ENCODE measurements around the gene RNF150. TPM values are rescaled to one million over a fixed set of nuclear protein-coding genes. Genes with fewer than 3 reads are reported as not detected.

RNF150 gene
- total RNA-seq, 2 donors from 2014 or later = 2.3 to 4.6 TPM

GRCh38 chr4:141006242-141006802 is 126.9 kb downstream of the RNF150 start:
- 38 to 42% methylated on average over 4 of the region's 4 CpGs for WGBS, 2 donors
- intact Hi-C loops (cut with DNase I) = no loop called here
- peak in 1 of 4 donors; percentile 46 for DNase-seq
- Histone ChIP-seq H3K36me3 (replicated peaks in 1 of 2; ENCODE audit: insufficient read depth in 1 of 2, low read depth in 2 of 2) (no peaks in the 10 kb centered on the region), H3K27ac (no peak overlapping the region), H3K4me3 (no peak overlapping the region), H3K4me1 (peaks cover 14% of the 10 kb centered on the region), H3K27me3 (no peaks in the 10 kb centered on the region), H3K9me3 (no peaks in the 10 kb centered on the region)
- TF ChIP-seq POLR2A (IDR thresholded peaks at IDR 0.05) (no peak), CTCF (IDR thresholded peaks at IDR 0.05) (no peak)
- peak; percentile 50 for ATAC-seq

- H3K36me3 ChIP-seq (replicated peaks in 1 of 2; ENCODE audit: insufficient read depth in 1 of 2, low read depth in 2 of 2) = no peaks in the 10 kb centered on the region
- intact Hi-C loops (cut with DNase I) = no loop called here
- peaks cover 14% of the 10 kb centered on the region for H3K4me1 ChIP-seq
- H3K9me3 ChIP-seq = no peaks in the 10 kb centered on the region
- no peak for DNase-seq
- TF ChIP-seq CTCF (IDR thresholded peaks at IDR 0.05) (no peak), POLR2A (IDR thresholded peaks at IDR 0.05) (no peak)
- H3K4me3 ChIP-seq = no peak overlapping the region
- no peak for ATAC-seq
- no peak overlapping the region for H3K27ac ChIP-seq
- 78 to 86% methylated on average over 2 of the region's 2 CpGs for WGBS, 2 donors
- no peaks in the 10 kb centered on the region for H3K27me3 ChIP-seq
Measured at GRCh38 chr4:141004823-141005222, 128.4 kb downstream of the RNF150 start.

DNA sequence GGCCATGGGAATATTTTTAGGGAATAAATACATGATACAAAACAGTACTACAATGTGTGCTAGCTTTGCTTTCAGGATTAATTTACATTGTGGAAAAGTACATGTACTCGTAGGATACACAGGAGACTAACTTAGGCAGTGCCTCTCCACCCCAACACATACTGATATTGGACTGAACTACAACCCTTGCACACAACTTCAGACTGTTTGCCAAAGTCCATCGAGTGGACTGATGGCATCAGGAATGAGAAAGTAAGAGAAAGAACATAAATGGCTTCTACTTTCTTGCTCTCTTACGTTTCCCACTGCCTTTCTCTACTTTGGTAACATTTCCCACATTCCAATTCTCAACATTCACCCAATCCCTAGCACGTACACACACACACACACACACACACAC is 130.1 kb downstream of the RNF150 start:
- WGBS, 2 donors = 71 to 76% methylated on average over 4 of the region's 4 CpGs
- intact Hi-C loops (cut with DNase I) = no loop called here
- ATAC-seq (no peak), DNase-seq (no peak)
- Histone ChIP-seq H3K27me3 (no peaks in the 10 kb centered on the region), H3K27ac (no peak overlapping the region), H3K9me3 (no peaks in the 10 kb centered on the region), H3K36me3 (replicated peaks in 1 of 2; ENCODE audit: insufficient read depth in 1 of 2, low read depth in 2 of 2) (no peaks in the 10 kb centered on the region), H3K4me1 (peaks cover 14% of the 10 kb centered on the region), H3K4me3 (no peak overlapping the region)
- TF ChIP-seq POLR2A (IDR thresholded peaks at IDR 0.05) (no peak), CTCF (IDR thresholded peaks at IDR 0.05) (no peak)

DNA sequence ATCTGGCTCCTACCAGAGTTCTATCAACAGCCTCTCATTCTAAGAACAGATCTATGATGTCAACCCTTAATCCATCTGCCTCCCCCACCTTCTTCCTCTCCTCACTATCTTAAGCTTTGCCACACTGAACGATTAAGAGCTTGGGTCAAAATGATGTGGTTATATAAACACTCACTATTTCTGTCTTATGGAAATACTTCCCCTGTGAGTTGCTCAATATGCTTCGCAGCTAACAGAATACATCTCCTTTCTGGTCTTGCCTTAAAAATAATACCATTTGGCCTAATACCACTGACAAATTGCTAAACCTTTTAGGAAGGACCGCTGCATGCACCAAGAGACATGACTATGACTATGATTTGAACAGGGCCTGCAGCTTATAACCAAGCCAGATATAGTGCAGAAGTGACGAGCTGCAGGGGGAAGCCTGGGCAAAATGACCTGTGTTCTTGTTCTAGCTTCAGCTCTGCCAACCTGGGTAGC is 130.9 kb downstream of the RNF150 start:
- H3K27ac ChIP-seq = no peak overlapping the region
- WGBS, 2 donors = 60 to 67% methylated on average over 4 of the region's 4 CpGs
- intact Hi-C loops (cut with DNase I) = no loop called here
- DNase-seq = no peak
- H3K27me3 ChIP-seq = no peaks in the 10 kb centered on the region
- no peak overlapping the region for H3K4me3 ChIP-seq
- H3K4me1 ChIP-seq = peaks cover 14% of the 10 kb centered on the region
- ATAC-seq = no peak
- H3K9me3 ChIP-seq = no peaks in the 10 kb centered on the region
- no peak for TF ChIP-seq POLR2A (IDR thresholded peaks at IDR 0.05)
- TF ChIP-seq CTCF (IDR thresholded peaks at IDR 0.05) = no peak
- H3K36me3 ChIP-seq (replicated peaks in 1 of 2; ENCODE audit: insufficient read depth in 1 of 2, low read depth in 2 of 2) = no peaks in the 10 kb centered on the region

DNA sequence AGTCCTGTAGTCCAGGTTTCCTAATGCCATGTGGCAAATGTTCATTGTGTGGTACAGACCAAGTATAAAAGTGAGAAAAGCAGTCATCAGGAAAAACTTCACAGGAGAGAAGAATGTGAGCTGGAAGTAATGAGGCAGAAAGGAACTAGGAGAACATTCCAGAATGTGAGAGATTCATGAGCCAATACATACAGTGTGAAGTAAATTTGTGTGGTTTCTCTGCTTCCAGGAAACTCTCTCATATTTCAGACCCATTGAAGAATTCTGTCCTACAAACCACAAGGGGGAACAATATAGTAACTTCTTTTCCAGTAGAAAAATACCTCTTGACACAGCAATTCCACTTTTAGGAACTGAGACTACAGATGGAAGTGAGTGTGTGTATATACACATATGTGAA is 136.5 kb downstream of the RNF150 start:
- Histone ChIP-seq H3K36me3 (replicated peaks in 1 of 2; ENCODE audit: insufficient read depth in 1 of 2, low read depth in 2 of 2) (no peaks in the 10 kb centered on the region), H3K27me3 (no peaks in the 10 kb centered on the region), H3K4me1 (peaks cover 25% of the 10 kb centered on the region), H3K4me3 (no peak overlapping the region), H3K9me3 (no peaks in the 10 kb centered on the region), H3K27ac (no peak overlapping the region)
- DNase-seq (no peak), ATAC-seq (no peak)
- no peak for TF ChIP-seq POLR2A (IDR thresholded peaks at IDR 0.05)
- TF ChIP-seq CTCF (IDR thresholded peaks at IDR 0.05) = no peak
- intact Hi-C loops (cut with DNase I) = no loop called here

Measured in body of pancreas (tissue), 4 donors.